ENCODE data around the gene FRAS1.

DNA sequence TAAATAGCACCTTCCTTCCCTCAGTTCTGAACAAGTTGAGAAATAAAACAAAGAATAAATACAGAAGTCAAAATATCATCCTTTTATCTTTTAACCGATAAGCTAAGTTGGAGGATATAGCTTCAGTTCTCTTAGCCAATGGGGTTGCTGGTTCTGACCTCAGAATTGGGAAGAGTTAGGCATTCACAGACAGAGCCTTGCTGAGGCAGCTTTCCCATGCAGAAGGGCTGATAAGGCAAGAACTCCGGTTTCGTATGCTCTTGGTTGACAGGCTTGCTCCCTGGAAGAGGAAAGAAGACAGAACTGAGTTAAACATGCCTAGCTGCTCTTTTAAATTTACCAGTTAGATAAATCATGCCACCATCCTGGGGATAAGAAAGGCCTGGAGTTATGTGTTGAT lies 17.6 kb downstream of the FRAS1 start:
- TF ChIP-seq EZH2 (IDR thresholded peaks at IDR 0.05; ENCODE audit: borderline replicate concordance, insufficient read depth, low read depth, low read length, poor library complexity, severe bottlenecking) = no peak
- TF ChIP-seq, protein P1, sequence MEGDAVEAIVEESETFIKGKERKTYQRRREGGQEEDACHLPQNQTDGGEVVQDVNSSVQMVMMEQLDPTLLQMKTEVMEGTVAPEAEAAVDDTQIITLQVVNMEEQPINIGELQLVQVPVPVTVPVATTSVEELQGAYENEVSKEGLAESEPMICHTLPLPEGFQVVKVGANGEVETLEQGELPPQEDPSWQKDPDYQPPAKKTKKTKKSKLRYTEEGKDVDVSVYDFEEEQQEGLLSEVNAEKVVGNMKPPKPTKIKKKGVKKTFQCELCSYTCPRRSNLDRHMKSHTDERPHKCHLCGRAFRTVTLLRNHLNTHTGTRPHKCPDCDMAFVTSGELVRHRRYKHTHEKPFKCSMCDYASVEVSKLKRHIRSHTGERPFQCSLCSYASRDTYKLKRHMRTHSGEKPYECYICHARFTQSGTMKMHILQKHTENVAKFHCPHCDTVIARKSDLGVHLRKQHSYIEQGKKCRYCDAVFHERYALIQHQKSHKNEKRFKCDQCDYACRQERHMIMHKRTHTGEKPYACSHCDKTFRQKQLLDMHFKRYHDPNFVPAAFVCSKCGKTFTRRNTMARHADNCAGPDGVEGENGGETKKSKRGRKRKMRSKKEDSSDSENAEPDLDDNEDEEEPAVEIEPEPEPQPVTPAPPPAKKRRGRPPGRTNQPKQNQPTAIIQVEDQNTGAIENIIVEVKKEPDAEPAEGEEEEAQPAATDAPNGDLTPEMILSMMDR (IDR thresholded peaks at IDR 0.05) = no peak
